ENCODE results near the gene EMX2. TPM values are rescaled to one million over a fixed set of nuclear protein-coding genes. Genes with fewer than 3 reads are reported as not detected.

The EMX2 gene
- total RNA-seq, 1 donor from 2014 or later, result not detected

Other genes starting within 250 kb of the EMX2 start
- 12.3 and 13.1 TPM in 2 replicates for gene PDZD8, start 167.3 kb upstream of the EMX2 start, total RNA-seq

Measured in dermis microvascular lymphatic vessel endothelial cell (primary cell).